ENCODE measurements around the gene CHST3.

DNA sequence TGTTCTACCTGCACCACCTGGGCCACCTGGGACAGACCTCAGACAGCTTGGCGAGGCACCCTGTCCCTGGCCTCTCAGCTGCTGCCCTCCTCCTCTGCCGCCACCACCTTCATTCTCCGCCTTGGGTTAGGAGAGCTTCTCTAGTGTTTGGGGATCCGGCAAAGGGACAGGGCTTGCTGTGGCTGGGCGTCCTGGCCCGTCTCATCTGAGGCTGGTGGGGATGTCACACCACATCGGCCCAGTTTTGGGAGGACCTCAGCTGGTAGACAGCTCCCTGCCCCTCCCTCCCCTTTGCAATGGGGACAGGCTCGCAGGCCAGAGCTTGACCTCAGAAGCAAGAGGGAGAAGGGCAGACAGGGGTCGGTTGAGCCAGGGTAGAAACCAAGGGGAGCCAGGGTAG lies 97.7 kb downstream of the CHST3 start:
- TF ChIP-seq ZNF70 (CRISPR knock-in tag; IDR thresholded peaks at IDR 0.05) (no peak), SNAI2 (CRISPR knock-in tag; IDR thresholded peaks at IDR 0.05) (no peak), ZNF8 (CRISPR knock-in tag; IDR thresholded peaks at IDR 0.05) (no peak), ISL1 (CRISPR knock-in tag; IDR thresholded peaks at IDR 0.05) (no peak), RARB (CRISPR knock-in tag; IDR thresholded peaks at IDR 0.05) (no peak), PPARA (CRISPR knock-in tag; IDR thresholded peaks at IDR 0.05; ENCODE audit: borderline replicate concordance) (no peak), ZNF565 (CRISPR knock-in tag; conservative IDR thresholded peaks at IDR 0.05; ENCODE audit: low read depth) (no peak)
- TF ChIP-seq, protein P1, sequence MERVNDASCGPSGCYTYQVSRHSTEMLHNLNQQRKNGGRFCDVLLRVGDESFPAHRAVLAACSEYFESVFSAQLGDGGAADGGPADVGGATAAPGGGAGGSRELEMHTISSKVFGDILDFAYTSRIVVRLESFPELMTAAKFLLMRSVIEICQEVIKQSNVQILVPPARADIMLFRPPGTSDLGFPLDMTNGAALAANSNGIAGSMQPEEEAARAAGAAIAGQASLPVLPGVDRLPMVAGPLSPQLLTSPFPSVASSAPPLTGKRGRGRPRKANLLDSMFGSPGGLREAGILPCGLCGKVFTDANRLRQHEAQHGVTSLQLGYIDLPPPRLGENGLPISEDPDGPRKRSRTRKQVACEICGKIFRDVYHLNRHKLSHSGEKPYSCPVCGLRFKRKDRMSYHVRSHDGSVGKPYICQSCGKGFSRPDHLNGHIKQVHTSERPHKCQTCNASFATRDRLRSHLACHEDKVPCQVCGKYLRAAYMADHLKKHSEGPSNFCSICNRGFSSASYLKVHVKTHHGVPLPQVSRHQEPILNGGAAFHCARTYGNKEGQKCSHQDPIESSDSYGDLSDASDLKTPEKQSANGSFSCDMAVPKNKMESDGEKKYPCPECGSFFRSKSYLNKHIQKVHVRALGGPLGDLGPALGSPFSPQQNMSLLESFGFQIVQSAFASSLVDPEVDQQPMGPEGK (CRISPR knock-in tag; IDR thresholded peaks at IDR 0.05; ENCODE audit: borderline replicate concordance), result no peak
- TF ChIP-seq, protein P2, sequence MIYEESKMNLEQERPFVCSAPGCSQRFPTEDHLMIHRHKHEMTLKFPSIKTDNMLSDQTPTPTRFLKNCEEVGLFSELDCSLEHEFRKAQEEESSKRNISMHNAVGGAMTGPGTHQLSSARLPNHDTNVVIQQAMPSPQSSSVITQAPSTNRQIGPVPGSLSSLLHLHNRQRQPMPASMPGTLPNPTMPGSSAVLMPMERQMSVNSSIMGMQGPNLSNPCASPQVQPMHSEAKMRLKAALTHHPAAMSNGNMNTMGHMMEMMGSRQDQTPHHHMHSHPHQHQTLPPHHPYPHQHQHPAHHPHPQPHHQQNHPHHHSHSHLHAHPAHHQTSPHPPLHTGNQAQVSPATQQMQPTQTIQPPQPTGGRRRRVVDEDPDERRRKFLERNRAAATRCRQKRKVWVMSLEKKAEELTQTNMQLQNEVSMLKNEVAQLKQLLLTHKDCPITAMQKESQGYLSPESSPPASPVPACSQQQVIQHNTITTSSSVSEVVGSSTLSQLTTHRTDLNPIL (CRISPR knock-in tag; IDR thresholded peaks at IDR 0.05; ENCODE audit: low read depth), result no peak

Measured in SK-N-SH treated with all-trans-retinoic acid at 6 μM for 48 hours (cell line).